Mesenchymal stem cell (in vitro differentiated cells and primary cell): ENCODE results near the gene SLC6A8.
"Not testable (repeated sequence)": the region's sequence is repeated elsewhere in the genome, so short reads cannot be mapped to it uniquely, and the experiment has no call there.

Experiments
- DNase-seq: peaks from one replicate; pipeline ENCODE4 v3.0.0-alpha.2; 2013
- H2AFZ ChIP-seq: one replicate; pipeline ENCODE4 v1.6.1; 2013; ENCODE audit warnings: low read depth, mild to moderate bottlenecking, control low read depth, inconsistent platforms, low read length, moderate library complexity
- H2AK5ac ChIP-seq: 2 replicates; pipeline ENCODE4 v1.6.1; 2013; ENCODE audit warnings: low read length, moderate library complexity, mild to moderate bottlenecking, inconsistent platforms; ENCODE audit not compliant: severe bottlenecking
- H2BK120ac ChIP-seq: one replicate; pipeline ENCODE4 v1.6.1; 2013; ENCODE audit warnings: low read depth, mild to moderate bottlenecking, inconsistent platforms, low read length, moderate library complexity
- H2BK12ac ChIP-seq, 2 experiments: one replicate each; pipeline ENCODE4 v1.6.1; 2013; ENCODE audit warnings: inconsistent platforms in 2 of 2, low read length in 2 of 2, mild to moderate bottlenecking in 2 of 2, moderate library complexity in 2 of 2, control low read depth in 1 of 2
- H2BK15ac ChIP-seq: one replicate; pipeline ENCODE4 v1.6.1; 2013; ENCODE audit warnings: mild to moderate bottlenecking, low read depth, inconsistent platforms; ENCODE audit not compliant: poor library complexity, severe bottlenecking
- H2BK5ac ChIP-seq: 2 replicates; pipeline ENCODE4 v1.6.1; 2013; ENCODE audit warnings: low read depth, mild to moderate bottlenecking, low read length, control low read depth, inconsistent platforms; ENCODE audit not compliant: poor library complexity, severe bottlenecking
- H3K14ac ChIP-seq, 2 experiments: one replicate each; pipeline ENCODE4 v1.6.1; 2013; ENCODE audit warnings: inconsistent platforms in 2 of 2, low read length in 2 of 2, control low read depth in 1 of 2, mild to moderate bottlenecking in 1 of 2, moderate library complexity in 1 of 2
- H3K18ac ChIP-seq, 2 experiments: one replicate each; pipeline ENCODE4 v1.6.1; 2013; ENCODE audit warnings: inconsistent platforms in 2 of 2, low read length in 2 of 2, control low read depth in 1 of 2, low read depth in 1 of 2, mild to moderate bottlenecking in 1 of 2
- H3K23ac ChIP-seq, 2 experiments: one replicate each; pipeline ENCODE4 v1.6.1; 2013; ENCODE audit warnings: inconsistent platforms in 2 of 2, low read length in 2 of 2, mild to moderate bottlenecking in 2 of 2, moderate library complexity in 2 of 2, control low read depth in 1 of 2
- H3K27ac ChIP-seq: 2 replicates; pipeline ENCODE4 v1.5.1; 2013; ENCODE audit warnings: mild to moderate bottlenecking, moderate library complexity, low read length, control low read depth, inconsistent platforms; ENCODE audit not compliant: poor library complexity, severe bottlenecking
- H3K27me3 ChIP-seq, 2 experiments: 2 replicates each; pipeline versions ENCODE4 v1.6.1 to v1.7.0; 2013; ENCODE audit warnings: low read length in 2 of 2, mild to moderate bottlenecking in 2 of 2, moderate library complexity in 2 of 2, control low read depth in 1 of 2, inconsistent platforms in 1 of 2; ENCODE audit not compliant: control insufficient read depth in 1 of 2, insufficient read depth in 1 of 2
- H3K36me3 ChIP-seq, 2 experiments: 2 replicates each; pipeline versions ENCODE4 v1.6.1 to v1.7.0; 2013; ENCODE audit warnings: low read length in 2 of 2, control low read depth in 1 of 2, inconsistent platforms in 1 of 2, low read depth in 1 of 2, mild to moderate bottlenecking in 1 of 2; ENCODE audit not compliant: insufficient read depth in 2 of 2, control insufficient read depth in 1 of 2
- H3K4ac ChIP-seq, 2 experiments: one replicate each; pipeline ENCODE4 v1.6.1; 2013; ENCODE audit warnings: inconsistent platforms in 2 of 2, low read length in 2 of 2, mild to moderate bottlenecking in 2 of 2, moderate library complexity in 2 of 2, control low read depth in 1 of 2, low read depth in 1 of 2
- H3K4me1 ChIP-seq: 2 replicates; pipeline ENCODE4 v1.6.1; 2013; ENCODE audit warnings: low read depth, low read length, control low read depth; ENCODE audit not compliant: control insufficient read depth, insufficient read depth
- H3K4me2 ChIP-seq: 2 replicates; pipeline ENCODE4 v1.6.1; 2013; ENCODE audit warnings: low read length, mild to moderate bottlenecking, inconsistent platforms; ENCODE audit not compliant: poor library complexity, severe bottlenecking
- H3K4me3 ChIP-seq, 2 experiments: 2 replicates each; pipeline versions ENCODE4 v1.5.1 to v1.7.0; 2013; ENCODE audit warnings: low read length in 2 of 2, mild to moderate bottlenecking in 2 of 2, control low read depth in 1 of 2, low read depth in 1 of 2; ENCODE audit not compliant: insufficient read depth in 1 of 2
- H3K79me1 ChIP-seq: replicated peaks from 2 replicates; pipeline ENCODE4 v1.6.1; 2013; ENCODE audit warnings: mild to moderate bottlenecking, control low read depth, low read length, inconsistent platforms; ENCODE audit not compliant: poor library complexity, severe bottlenecking
- H3K9ac ChIP-seq: 2 replicates; pipeline ENCODE4 v1.7.0; 2013; ENCODE audit warnings: mild to moderate bottlenecking, low read length, moderate library complexity
- H3K9me3 ChIP-seq: 2 replicates; pipeline ENCODE4 v1.7.0; 2013; ENCODE audit warnings: mild to moderate bottlenecking, low read length; ENCODE audit not compliant: control insufficient read depth
- H4K8ac ChIP-seq: one replicate; pipeline ENCODE4 v1.6.1; 2013; ENCODE audit warnings: inconsistent platforms, mild to moderate bottlenecking, low read length, moderate library complexity
- H4K91ac ChIP-seq: one replicate; pipeline ENCODE4 v1.6.1; 2013; ENCODE audit warnings: mild to moderate bottlenecking, low read length, inconsistent platforms
- WGBS: methylation state at CpG from one replicate; pipeline ENCODE4 v1.1.7; 2013; ENCODE audit warnings: mixed read lengths; 5-methylcytosine and 5-hydroxymethylcytosine counted together

SLC6A8 gene

DNA sequence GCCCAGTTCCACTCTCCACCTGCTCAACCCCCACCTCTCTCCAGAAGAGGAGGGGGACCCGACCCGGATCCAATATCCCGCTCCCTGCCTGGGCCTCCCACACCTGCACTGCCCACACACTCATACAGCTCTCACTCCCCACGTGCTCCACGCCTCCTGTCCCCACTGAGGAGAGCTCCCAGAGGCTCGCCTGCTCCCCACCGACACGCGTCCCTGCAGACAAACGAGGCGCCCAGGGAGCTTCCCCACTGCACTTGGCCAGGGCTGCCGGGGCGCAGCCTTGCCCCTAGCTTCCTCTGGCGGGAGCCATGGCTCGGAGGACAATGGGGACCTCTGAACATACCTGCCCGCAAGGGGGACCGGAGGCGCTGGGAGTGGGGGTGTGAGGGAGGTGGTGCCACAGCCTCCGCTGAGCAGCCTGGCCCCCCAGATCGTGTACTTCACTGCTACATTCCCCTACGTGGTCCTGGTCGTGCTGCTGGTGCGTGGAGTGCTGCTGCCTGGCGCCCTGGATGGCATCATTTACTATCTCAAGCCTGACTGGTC is 5.0 kb downstream of the SLC6A8 start:
- no peak overlapping the region for H4K91ac ChIP-seq
- H3K27me3 ChIP-seq: no peaks in the 10 kb centered on the region
- no peak overlapping the region for H2AK5ac ChIP-seq
- 94% methylated on average over 17 of the region's 24 CpGs for WGBS
- H3K23ac ChIP-seq: no peak overlapping the region
- H2BK120ac ChIP-seq: no peak overlapping the region
- H3K9me3 ChIP-seq: no peaks in the 10 kb centered on the region
- no peaks in the 10 kb centered on the region for H3K79me1 ChIP-seq
- H3K9ac ChIP-seq: no peak overlapping the region
- H3K4me3 ChIP-seq: no peak overlapping the region
- no peak overlapping the region for H3K4me2 ChIP-seq
- H2BK5ac ChIP-seq: no peak overlapping the region
- peaks cover 7 to 46% of the 10 kb centered on the region in 2 experiments for H3K36me3 ChIP-seq
- no peak overlapping the region for H2AFZ ChIP-seq
- no peak overlapping the region for H3K4ac ChIP-seq
- H2BK12ac ChIP-seq: no peak overlapping the region
- peaks cover 13% of the 10 kb centered on the region for H3K4me1 ChIP-seq
- no peak overlapping the region for H3K27ac ChIP-seq
- DNase-seq: no peak
- H3K14ac ChIP-seq: no peak overlapping the region
- no peak overlapping the region for H3K18ac ChIP-seq
- H4K8ac ChIP-seq: no peak overlapping the region
- no peak overlapping the region for H2BK15ac ChIP-seq

- Histone ChIP-seq H3K36me3 (peaks cover 7 to 53% of the 10 kb centered on the region in 2 experiments), H3K18ac (no peak overlapping the region), H3K9me3 (no peaks in the 10 kb centered on the region), H2BK12ac (no peak overlapping the region), H3K9ac (no peak overlapping the region), H2BK15ac (no peak overlapping the region), H2AFZ (no peak overlapping the region), H3K4me1 (peaks cover 13% of the 10 kb centered on the region), H2BK5ac (no peak overlapping the region), H2AK5ac (no peak overlapping the region), H3K27me3 (peaks cover 0 to under 1% of the 10 kb centered on the region in 2 experiments), H3K4me3 (no peak overlapping the region), H2BK120ac (no peak overlapping the region), H3K27ac (no peak overlapping the region), H3K4me2 (no peak overlapping the region), H3K14ac (no peak overlapping the region), H3K23ac (no peak overlapping the region), H4K8ac (no peak overlapping the region), H3K4ac (no peak overlapping the region), H3K79me1 (peaks cover under 1% of the 10 kb centered on the region), H4K91ac (no peak overlapping the region)
- WGBS: 91% methylated on average over 20 of the region's 31 CpGs
- DNase-seq: no peak
Measured at GRCh38 chrX:153693216-153694086, 5.7 kb downstream of the SLC6A8 start.

DNA sequence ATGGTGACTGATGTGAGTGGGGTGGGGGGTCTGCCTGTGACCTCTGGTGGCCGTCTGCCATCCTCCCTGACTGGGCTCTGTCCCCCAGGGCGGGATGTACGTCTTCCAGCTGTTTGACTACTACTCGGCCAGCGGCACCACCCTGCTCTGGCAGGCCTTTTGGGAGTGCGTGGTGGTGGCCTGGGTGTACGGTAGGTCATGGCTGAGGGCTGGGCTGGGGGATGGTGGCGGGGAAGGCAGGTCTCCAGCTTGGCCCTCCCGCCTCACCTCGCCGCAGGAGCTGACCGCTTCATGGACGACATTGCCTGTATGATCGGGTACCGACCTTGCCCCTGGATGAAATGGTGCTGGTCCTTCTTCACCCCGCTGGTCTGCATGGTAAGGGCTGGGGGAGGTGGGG is 6.5 kb downstream of the SLC6A8 start:
- not testable (repeated sequence) for H4K8ac ChIP-seq, DNase-seq, H3K4ac ChIP-seq, H3K9ac ChIP-seq, H3K4me3 ChIP-seq, H3K23ac ChIP-seq, H3K9me3 ChIP-seq, H3K4me2 ChIP-seq, H2AFZ ChIP-seq, H3K18ac ChIP-seq, H3K27me3 ChIP-seq, H2BK12ac ChIP-seq, H3K27ac ChIP-seq, H2AK5ac ChIP-seq, H3K79me1 ChIP-seq, H2BK5ac ChIP-seq, H4K91ac ChIP-seq, H2BK120ac ChIP-seq, H2BK15ac ChIP-seq, H3K14ac ChIP-seq
- H3K36me3 ChIP-seq: peaks cover 7 to 60% of the 10 kb centered on the region in 2 experiments
- 94% methylated on average over 10 of the region's 16 CpGs for WGBS
- peaks cover 12% of the 10 kb centered on the region for H3K4me1 ChIP-seq

- H3K79me1 ChIP-seq: peaks cover 3% of the 10 kb centered on the region
- WGBS: over 99% methylated on average over 9 of the region's 23 CpGs
- H3K14ac ChIP-seq: no peak overlapping the region
Measured at GRCh38 chrX:153694687-153695270, 7.1 kb downstream of the SLC6A8 start.

More at GRCh38 chrX:153694687-153695270, 7.1 kb downstream of the SLC6A8 start:
- Histone ChIP-seq H2BK15ac (no peak overlapping the region), H2BK12ac (no peak overlapping the region), H3K9me3 (no peaks in the 10 kb centered on the region), H2BK120ac (no peak overlapping the region), H4K91ac (no peak overlapping the region), H3K4me3 (no peak overlapping the region), H4K8ac (no peak overlapping the region), H3K23ac (no peak overlapping the region), H3K27me3 (peaks cover 0 to 3% of the 10 kb centered on the region in 2 experiments), H2AK5ac (no peak overlapping the region), H3K4me1 (peaks cover 7% of the 10 kb centered on the region), H3K27ac (no peak overlapping the region), H3K4ac (no peak overlapping the region), H2AFZ (no peak overlapping the region), H3K18ac (no peak overlapping the region), H3K9ac (no peak overlapping the region), H2BK5ac (no peak overlapping the region), H3K36me3 (peaks cover 7 to 65% of the 10 kb centered on the region in 2 experiments), H3K4me2 (no peak overlapping the region)
- DNase-seq: no peak
